ENCODE data around the gene CCDC174. TPM values are rescaled to one million over a fixed set of nuclear protein-coding genes. Genes with fewer than 3 reads are reported as not detected.

Gene CCDC174
- total RNA-seq, 2 donors from 2014 or later: 26.9 to 55.9 TPM

GRCh38 chr3:14680115-14680514 is 28.6 kb downstream of the CCDC174 start:
- H3K4me1 Mint-ChIP-seq: peaks cover 5% of the 10 kb centered on the region
- no peak overlapping the region for H3K27ac Mint-ChIP-seq
- ATAC-seq: no peak
- H3K27me3 Mint-ChIP-seq: peaks cover 13% of the 10 kb centered on the region
- no peaks in the 10 kb centered on the region for H3K36me3 Mint-ChIP-seq (ENCODE audit: low read depth)
- no peak for DNase-seq
- H3K4me3 Mint-ChIP-seq: no peak overlapping the region
- H3K9me3 ChIP-seq (ENCODE audit: control insufficient read depth, low read length, poor library complexity, severe bottlenecking): no peaks in the 10 kb centered on the region

DNA sequence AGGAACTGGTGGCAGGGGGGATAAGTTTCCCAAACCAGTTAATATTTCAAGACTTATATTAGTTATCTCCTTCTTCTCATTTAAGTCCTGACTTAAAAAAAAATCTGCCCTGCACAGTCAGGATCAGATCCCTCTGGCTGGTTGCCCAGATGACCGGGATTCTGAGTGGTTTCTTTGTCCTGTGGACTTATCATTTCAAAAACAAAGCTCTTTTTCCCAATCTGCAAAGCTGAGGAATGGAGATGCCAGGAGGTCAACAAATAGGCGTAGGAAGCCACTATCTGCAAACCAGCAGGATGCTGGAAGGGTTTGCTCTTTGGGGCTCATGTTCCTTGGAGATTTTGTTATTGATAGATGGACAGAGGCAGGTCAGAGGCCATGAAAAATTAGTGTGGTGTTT is 29.2 kb downstream of the CCDC174 start:
- ATAC-seq: no peak
- H3K27me3 Mint-ChIP-seq: peaks cover 13% of the 10 kb centered on the region
- peaks cover 10% of the 10 kb centered on the region for H3K4me1 Mint-ChIP-seq
- no peak for DNase-seq
- H3K4me3 Mint-ChIP-seq: no peak overlapping the region
- no peaks in the 10 kb centered on the region for H3K36me3 Mint-ChIP-seq (ENCODE audit: low read depth)
- no peaks in the 10 kb centered on the region for H3K9me3 ChIP-seq (ENCODE audit: control insufficient read depth, low read length, poor library complexity, severe bottlenecking)
- no peak overlapping the region for H3K27ac Mint-ChIP-seq

- H3K4me3 Mint-ChIP-seq: no peak overlapping the region
- DNase-seq (no peak), ATAC-seq (no peak)
- H3K36me3 Mint-ChIP-seq (ENCODE audit: low read depth): no peaks in the 10 kb centered on the region
- no peaks in the 10 kb centered on the region for H3K9me3 ChIP-seq (ENCODE audit: control insufficient read depth, low read length, poor library complexity, severe bottlenecking)
- H3K4me1 Mint-ChIP-seq: peaks cover 6% of the 10 kb centered on the region
- no peak overlapping the region for H3K27ac Mint-ChIP-seq
- peaks cover 35% of the 10 kb centered on the region for H3K27me3 Mint-ChIP-seq
Measured at GRCh38 chr3:14684447-14684846, 32.9 kb downstream of the CCDC174 start.

DNA sequence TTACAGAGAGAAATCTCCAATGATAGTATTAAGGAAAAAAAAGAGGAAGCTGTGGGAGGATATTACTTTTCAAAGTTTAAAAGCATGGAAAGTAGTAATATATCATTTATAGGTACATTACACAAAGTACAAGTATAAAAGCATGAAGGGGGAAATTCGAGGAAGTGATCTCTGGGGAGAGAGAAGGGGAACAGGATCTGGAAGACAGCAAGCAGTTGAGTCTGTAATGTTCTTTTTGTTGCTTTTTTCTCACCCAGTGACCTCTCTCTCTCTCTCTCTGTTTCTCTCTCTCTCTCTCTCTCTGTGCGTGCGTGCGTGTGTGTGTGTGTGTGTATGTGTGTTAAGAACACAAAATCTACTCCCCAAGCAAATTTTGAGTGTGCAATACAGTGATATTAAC is 33.6 kb downstream of the CCDC174 start:
- DNase-seq (no peak), ATAC-seq (no peak)
- Mint-ChIP-seq H3K36me3 (ENCODE audit: low read depth) (no peaks in the 10 kb centered on the region), H3K27me3 (peaks cover 42% of the 10 kb centered on the region), H3K27ac (peak overlapping the region; percentile 29), H3K4me3 (no peak overlapping the region), H3K4me1 (peaks cover 6% of the 10 kb centered on the region)
- H3K9me3 ChIP-seq (ENCODE audit: control insufficient read depth, low read length, poor library complexity, severe bottlenecking): no peaks in the 10 kb centered on the region

GRCh38 chr3:14687360-14687759 is 35.8 kb downstream of the CCDC174 start:
- Mint-ChIP-seq H3K27me3 (peaks cover 59% of the 10 kb centered on the region), H3K27ac (no peak overlapping the region), H3K4me3 (no peak overlapping the region), H3K4me1 (peaks cover 6% of the 10 kb centered on the region), H3K36me3 (ENCODE audit: low read depth) (no peaks in the 10 kb centered on the region)
- ATAC-seq: no peak
- no peak for DNase-seq
- H3K9me3 ChIP-seq (ENCODE audit: control insufficient read depth, low read length, poor library complexity, severe bottlenecking): no peaks in the 10 kb centered on the region

GRCh38 chr3:14688525-14688924 is 37.0 kb downstream of the CCDC174 start:
- ATAC-seq (no peak), DNase-seq (no peak)
- peaks cover 54% of the 10 kb centered on the region for H3K27me3 Mint-ChIP-seq
- H3K36me3 Mint-ChIP-seq (ENCODE audit: low read depth): no peaks in the 10 kb centered on the region
- peaks cover 6% of the 10 kb centered on the region for H3K4me1 Mint-ChIP-seq
- H3K4me3 Mint-ChIP-seq: no peak overlapping the region
- H3K9me3 ChIP-seq (ENCODE audit: control insufficient read depth, low read length, poor library complexity, severe bottlenecking): no peaks in the 10 kb centered on the region
- no peak overlapping the region for H3K27ac Mint-ChIP-seq

DNA sequence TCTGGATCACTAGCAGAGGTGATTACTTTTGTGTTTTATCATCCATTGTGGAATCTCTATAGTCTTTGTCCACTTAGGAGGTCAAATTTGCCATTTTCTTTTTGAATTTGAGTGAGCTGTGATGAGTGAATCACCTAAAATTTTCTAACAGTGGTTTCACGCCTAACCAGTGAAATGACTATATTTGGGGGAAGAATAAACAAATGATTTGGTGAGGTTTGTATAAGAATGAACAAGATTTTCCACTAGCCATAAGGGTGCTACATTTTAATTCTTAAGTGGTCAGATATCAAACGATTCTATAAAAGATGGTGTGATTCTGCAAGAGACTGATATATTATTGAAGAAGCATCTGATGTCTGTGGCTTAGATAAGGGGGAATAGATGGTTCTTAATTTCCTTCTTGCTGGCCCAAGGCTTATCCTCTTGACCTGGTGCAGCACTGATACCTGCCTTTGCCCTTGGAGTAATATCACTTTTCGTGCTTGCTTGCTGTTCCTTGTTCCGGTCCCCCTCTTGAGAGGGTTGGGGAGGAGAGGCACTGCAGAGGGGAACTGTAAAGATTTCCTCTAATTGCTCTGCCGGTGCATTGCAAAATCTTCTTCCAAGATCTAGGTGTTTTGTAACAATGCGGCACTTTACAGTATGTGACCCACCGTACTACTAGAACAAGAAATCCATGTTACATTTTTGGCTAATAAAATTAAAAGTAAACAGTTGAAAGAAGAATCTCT is 37.9 kb downstream of the CCDC174 start:
- no peak for DNase-seq
- H3K4me3 Mint-ChIP-seq: no peak overlapping the region
- H3K27ac Mint-ChIP-seq: no peak overlapping the region
- peaks cover 6% of the 10 kb centered on the region for H3K4me1 Mint-ChIP-seq
- H3K27me3 Mint-ChIP-seq: peaks cover 54% of the 10 kb centered on the region
- no peak for ATAC-seq
- H3K9me3 ChIP-seq (ENCODE audit: control insufficient read depth, low read length, poor library complexity, severe bottlenecking): no peaks in the 10 kb centered on the region
- H3K36me3 Mint-ChIP-seq (ENCODE audit: low read depth): no peaks in the 10 kb centered on the region

- ATAC-seq: no peak
Measured at GRCh38 chr3:14691239-14691638, 39.7 kb downstream of the CCDC174 start.

GRCh38 chr3:14691719-14692118 is 40.2 kb downstream of the CCDC174 start:
- no peaks in the 10 kb centered on the region for H3K9me3 ChIP-seq (ENCODE audit: control insufficient read depth, low read length, poor library complexity, severe bottlenecking)
- H3K27ac Mint-ChIP-seq: no peak overlapping the region
- no peak overlapping the region for H3K4me3 Mint-ChIP-seq
- DNase-seq (no peak), ATAC-seq (no peak)
- peaks cover 58% of the 10 kb centered on the region for H3K27me3 Mint-ChIP-seq
- H3K36me3 Mint-ChIP-seq (ENCODE audit: low read depth): no peaks in the 10 kb centered on the region
- peaks cover 2% of the 10 kb centered on the region for H3K4me1 Mint-ChIP-seq

More at GRCh38 chr3:14691239-14691638, 39.7 kb downstream of the CCDC174 start:
- H3K27me3 Mint-ChIP-seq: peaks cover 58% of the 10 kb centered on the region
- DNase-seq: no peak
- H3K9me3 ChIP-seq (ENCODE audit: control insufficient read depth, low read length, poor library complexity, severe bottlenecking): no peaks in the 10 kb centered on the region
- H3K4me1 Mint-ChIP-seq: peaks cover 2% of the 10 kb centered on the region
- no peaks in the 10 kb centered on the region for H3K36me3 Mint-ChIP-seq (ENCODE audit: low read depth)
- H3K27ac Mint-ChIP-seq: no peak overlapping the region
- no peak overlapping the region for H3K4me3 Mint-ChIP-seq

- DNase-seq: no peak
- no peaks in the 10 kb centered on the region for H3K4me1 Mint-ChIP-seq
- no peak overlapping the region for H3K27ac Mint-ChIP-seq
- H3K9me3 ChIP-seq (ENCODE audit: control insufficient read depth, low read length, poor library complexity, severe bottlenecking): no peaks in the 10 kb centered on the region
- ATAC-seq: no peak
- no peak overlapping the region for H3K4me3 Mint-ChIP-seq
- peaks cover 2% of the 10 kb centered on the region for H3K36me3 Mint-ChIP-seq (ENCODE audit: low read depth)
- peaks cover 36% of the 10 kb centered on the region for H3K27me3 Mint-ChIP-seq
Measured at GRCh38 chr3:14698601-14699244, 47.2 kb downstream of the CCDC174 start.

DNA sequence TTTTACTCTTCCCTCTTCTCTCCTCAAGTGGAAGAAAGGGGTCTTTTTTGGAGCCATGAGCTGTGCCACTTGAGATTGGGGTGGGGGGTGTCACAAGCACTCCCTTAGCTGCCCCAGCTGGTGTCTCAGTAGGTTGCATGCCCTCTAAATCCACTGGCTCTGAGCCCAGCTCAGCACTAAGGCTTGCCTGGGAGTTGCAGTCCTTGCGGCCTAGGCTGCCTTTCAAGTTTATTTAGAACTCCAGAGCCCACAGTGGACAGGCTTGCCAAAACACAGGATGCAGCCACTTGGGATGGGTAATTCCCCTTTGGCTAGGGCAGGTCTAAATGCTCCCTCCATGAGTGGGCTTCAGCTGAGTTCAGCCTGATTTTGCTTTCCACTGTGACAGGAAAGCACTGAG is 48.1 kb downstream of the CCDC174 start:
- no peak for ATAC-seq
- no peaks in the 10 kb centered on the region for H3K9me3 ChIP-seq (ENCODE audit: control insufficient read depth, low read length, poor library complexity, severe bottlenecking)
- H3K4me3 Mint-ChIP-seq: no peak overlapping the region
- no peaks in the 10 kb centered on the region for H3K4me1 Mint-ChIP-seq
- H3K36me3 Mint-ChIP-seq (ENCODE audit: low read depth): peaks cover 2% of the 10 kb centered on the region
- peaks cover 43% of the 10 kb centered on the region for H3K27me3 Mint-ChIP-seq
- H3K27ac Mint-ChIP-seq: no peak overlapping the region
- DNase-seq: no peak

GRCh38 chr3:14700891-14701290 is 49.3 kb downstream of the CCDC174 start:
- DNase-seq (no peak), ATAC-seq (no peak)
- peaks cover 2% of the 10 kb centered on the region for H3K36me3 Mint-ChIP-seq (ENCODE audit: low read depth)
- peaks cover 39% of the 10 kb centered on the region for H3K27me3 Mint-ChIP-seq
- no peaks in the 10 kb centered on the region for H3K4me1 Mint-ChIP-seq
- no peak overlapping the region for H3K27ac Mint-ChIP-seq
- no peaks in the 10 kb centered on the region for H3K9me3 ChIP-seq (ENCODE audit: control insufficient read depth, low read length, poor library complexity, severe bottlenecking)
- H3K4me3 Mint-ChIP-seq: no peak overlapping the region

- DNase-seq (no peak), ATAC-seq (no peak)
- Mint-ChIP-seq H3K27me3 (peaks cover 38% of the 10 kb centered on the region), H3K36me3 (ENCODE audit: low read depth) (peaks cover 2% of the 10 kb centered on the region), H3K4me1 (no peaks in the 10 kb centered on the region), H3K4me3 (no peak overlapping the region), H3K27ac (no peak overlapping the region)
- H3K9me3 ChIP-seq (ENCODE audit: control insufficient read depth, low read length, poor library complexity, severe bottlenecking): no peaks in the 10 kb centered on the region
Measured at GRCh38 chr3:14701676-14702075, 50.1 kb downstream of the CCDC174 start.
